ENCODE results near the gene PAPPA2. TPM values are rescaled to one million over a fixed set of nuclear protein-coding genes. Genes with fewer than 3 reads are reported as not detected.

PAPPA2 gene
- polyA plus RNA-seq, 3 donors = 64.4 to 90.1 (median 65.1) TPM

- DNase-seq (ENCODE audit: low read depth in 3 of 3, low spot score in 2 of 3) = peak in 1 of 3 donors; percentile 47
These were observed 380.6 kb downstream of the PAPPA2 start for GRCh38 chr1:176843352-176844297.

GRCh38 chr1:176847052-176847451, 384.1 kb downstream of the PAPPA2 start:
- no peak for DNase-seq (ENCODE audit: low read depth in 3 of 3, low spot score in 2 of 3)

- no peak for DNase-seq (ENCODE audit: low read depth in 3 of 3, low spot score in 2 of 3)
These were observed 386.3 kb downstream of the PAPPA2 start for GRCh38 chr1:176849281-176849680.

DNA sequence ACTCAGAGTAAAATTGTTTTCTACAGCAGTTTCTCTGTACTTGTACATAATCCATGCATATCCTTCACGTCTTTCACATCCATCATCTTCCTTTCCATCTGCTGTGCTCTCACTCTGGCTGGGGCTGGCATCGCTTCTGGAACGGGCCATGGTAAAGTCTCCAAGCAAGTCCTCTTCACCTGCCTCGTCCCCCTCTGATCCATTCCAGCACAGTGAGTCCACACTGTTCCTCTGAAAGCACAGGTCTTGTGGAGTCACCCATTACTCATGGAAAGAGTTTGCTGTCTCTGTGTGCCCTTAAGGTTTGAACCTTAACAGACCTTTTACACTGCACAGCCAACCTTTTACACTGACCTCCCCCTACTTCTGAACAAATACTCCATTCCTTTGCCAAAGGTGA, 387.9 kb downstream of the PAPPA2 start:
- DNase-seq (ENCODE audit: low read depth in 3 of 3, low spot score in 2 of 3) = no peak

- no peak for DNase-seq (ENCODE audit: low read depth in 3 of 3, low spot score in 2 of 3)
These were observed 389.1 kb downstream of the PAPPA2 start for GRCh38 chr1:176852124-176852523.

DNA sequence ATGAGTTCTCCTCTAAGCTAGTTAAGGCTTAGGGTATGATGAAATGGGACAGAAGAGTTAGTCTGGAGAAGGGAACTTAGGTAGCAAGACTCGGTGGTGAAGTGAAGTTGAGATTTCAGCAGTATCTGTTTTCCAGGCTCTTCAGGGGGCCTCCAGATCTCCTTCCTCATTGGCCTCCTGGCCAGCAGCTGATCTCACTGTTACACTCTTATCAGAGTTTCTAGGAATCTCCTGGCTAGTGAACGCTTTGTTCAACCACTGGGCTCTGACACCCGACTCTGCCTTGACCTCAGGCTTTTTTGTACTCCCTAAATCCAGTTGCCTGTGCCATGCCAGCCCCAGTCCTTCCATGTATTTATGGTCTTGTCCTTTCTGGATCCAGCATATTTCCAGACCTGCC, 390.5 kb downstream of the PAPPA2 start:
- no peak for DNase-seq (ENCODE audit: low read depth in 3 of 3, low spot score in 2 of 3)

GRCh38 chr1:176854121-176854520, 391.1 kb downstream of the PAPPA2 start:
- no peak for DNase-seq (ENCODE audit: low read depth in 3 of 3, low spot score in 2 of 3)

- DNase-seq (ENCODE audit: low read depth in 3 of 3, low spot score in 2 of 3) = no peak
These were observed 392.1 kb downstream of the PAPPA2 start for GRCh38 chr1:176854758-176855745.

DNA sequence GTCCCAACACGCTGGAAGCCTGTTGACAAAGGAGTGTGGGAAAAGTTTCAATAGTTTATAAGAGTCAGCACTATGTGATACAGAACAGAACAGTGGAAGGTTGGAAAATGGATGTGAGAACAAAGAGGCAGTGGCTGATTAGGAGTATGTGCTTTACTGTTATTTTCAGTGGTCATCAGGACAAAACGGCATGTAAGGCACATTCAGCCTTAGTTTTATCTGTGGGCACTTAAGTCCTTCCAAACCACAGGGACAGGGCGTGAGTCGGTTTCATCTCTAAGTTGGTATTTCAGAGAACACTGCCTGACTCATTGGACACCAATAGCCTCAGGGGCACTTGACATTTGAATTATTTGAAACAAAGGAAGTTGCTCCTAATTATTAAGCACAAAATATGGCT, 394.7 kb downstream of the PAPPA2 start:
- no peak for DNase-seq (ENCODE audit: low read depth in 3 of 3, low spot score in 2 of 3)

GRCh38 chr1:176858433-176858916, 395.5 kb downstream of the PAPPA2 start:
- no peak for DNase-seq (ENCODE audit: low read depth in 3 of 3, low spot score in 2 of 3)

DNA sequence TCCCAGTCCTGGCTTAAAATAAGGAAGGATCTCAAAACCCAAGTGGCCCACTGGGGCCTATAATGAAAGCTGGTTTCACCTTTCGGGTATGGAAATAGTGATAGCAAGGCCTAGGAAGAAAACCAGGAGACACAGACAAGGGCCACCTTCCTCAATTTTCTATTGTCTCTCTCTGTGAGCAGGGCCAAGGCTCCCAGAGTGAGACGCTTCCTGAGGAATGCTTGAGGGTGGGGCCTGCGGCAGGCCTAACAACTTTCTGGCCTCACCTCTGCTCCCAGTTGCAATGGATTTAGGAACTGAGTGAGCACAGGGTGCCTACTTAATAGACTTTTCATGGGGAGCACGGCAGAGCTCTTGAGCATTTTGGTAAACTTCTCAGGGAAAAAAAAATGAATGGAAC, 400.6 kb downstream of the PAPPA2 start:
- no peak for DNase-seq (ENCODE audit: low read depth in 3 of 3, low spot score in 2 of 3)

GRCh38 chr1:176864211-176864610, 401.2 kb downstream of the PAPPA2 start:
- no peak for DNase-seq (ENCODE audit: low read depth in 3 of 3, low spot score in 2 of 3)

DNA sequence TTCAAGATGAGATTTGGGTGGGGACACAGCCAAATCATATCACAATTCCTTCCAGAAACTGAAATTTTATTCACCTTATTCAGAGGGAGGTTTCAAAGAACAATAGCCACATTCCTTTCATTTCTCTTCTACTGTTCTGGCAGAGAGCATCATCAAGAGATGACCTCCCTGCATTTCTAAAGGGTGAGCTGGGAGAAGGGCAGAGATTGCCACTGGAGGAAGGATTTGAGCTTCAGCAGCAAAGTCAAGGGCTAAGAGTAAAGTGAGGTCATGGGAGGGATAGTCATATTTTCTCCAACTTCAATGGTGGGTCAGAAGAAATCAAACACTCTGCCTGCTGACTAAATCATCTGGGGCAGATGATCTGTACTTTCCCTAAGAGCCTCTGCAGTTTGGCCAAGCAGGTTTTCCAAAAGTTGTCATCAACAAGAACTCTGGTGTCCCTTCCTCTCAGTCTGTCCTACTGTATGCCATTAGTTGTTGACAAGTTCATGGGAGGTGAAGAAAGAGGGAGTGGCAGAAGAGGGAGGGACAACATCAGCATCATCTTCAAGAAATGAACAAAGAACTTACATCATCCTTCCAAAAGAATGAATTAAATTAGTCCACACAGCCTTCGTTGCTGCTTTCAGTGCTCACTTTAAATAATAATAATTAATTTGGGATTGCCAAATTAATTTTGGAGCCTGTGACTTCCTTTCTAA, 403.2 kb downstream of the PAPPA2 start:
- DNase-seq (ENCODE audit: low read depth in 3 of 3, low spot score in 2 of 3) = no peak

DNA sequence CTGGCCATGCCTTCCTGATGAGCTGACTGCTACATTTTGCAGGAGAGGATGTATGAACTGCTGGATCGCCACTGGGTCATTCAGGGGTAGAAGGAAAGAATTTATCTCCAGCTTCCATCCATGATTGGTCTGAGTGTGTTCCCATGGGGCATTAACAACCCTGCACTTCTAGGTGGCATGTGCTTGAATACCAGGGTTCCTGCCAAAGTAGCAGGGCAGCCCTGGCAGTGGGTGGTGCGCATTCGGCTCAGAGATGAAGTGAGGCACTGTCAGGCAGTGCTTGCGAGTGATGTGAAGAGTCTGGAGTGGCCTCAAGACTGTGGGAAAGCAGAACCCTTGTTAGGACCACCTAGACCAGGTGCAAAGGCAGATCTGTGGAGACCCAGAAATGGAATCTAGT, 406.6 kb downstream of the PAPPA2 start:
- DNase-seq (ENCODE audit: low read depth in 3 of 3, low spot score in 2 of 3) = no peak

DNA sequence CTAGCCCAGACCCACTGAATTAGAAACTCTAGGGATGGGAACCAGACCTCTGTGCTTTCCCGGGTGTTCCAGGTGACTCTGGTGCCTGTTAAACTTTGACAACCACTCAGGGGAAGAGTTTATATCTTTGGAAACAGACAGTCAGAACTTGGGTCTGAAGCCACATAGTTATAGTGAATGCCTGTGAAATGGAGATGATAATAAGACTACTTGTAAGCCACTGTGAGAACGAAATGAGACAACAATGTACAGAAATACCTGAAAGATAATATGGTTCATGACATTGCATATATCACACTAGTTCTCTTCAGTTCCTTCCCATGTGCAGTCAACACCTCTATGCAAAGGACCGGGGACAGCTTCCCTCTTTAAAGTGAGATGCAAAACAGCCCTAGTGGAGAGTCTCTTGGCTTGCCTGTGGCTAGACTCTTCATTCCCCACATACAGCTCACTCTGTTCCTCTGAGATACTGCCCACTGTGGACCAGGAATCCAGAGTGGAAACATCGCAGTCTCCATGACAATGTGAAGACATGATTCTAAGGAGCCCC, 414.1 kb downstream of the PAPPA2 start:
- DNase-seq (ENCODE audit: low read depth in 3 of 3, low spot score in 2 of 3) = no peak

DNA sequence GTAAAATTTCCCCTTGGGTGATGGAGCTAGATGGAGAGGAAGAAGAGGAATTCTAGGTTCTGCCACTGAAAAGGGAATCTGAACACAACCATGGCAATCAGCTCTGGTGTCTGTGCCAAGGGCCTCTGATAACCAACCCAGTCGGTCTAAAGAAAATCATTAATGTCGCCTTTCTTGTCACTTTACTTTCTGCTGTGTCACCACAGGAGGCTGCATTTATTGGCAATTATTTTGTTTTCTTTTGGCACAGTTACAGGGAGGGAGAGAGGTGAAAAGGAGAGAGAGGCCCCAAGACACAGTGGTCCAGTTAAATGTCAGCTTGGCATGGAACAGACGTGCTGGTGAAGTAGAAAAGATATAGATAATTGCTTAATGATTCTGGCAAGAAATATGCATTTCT, 414.6 kb downstream of the PAPPA2 start:
- DNase-seq (ENCODE audit: low read depth in 3 of 3, low spot score in 2 of 3) = no peak

GRCh38 chr1:176878750-176879536, 416.0 kb downstream of the PAPPA2 start:
- no peak for DNase-seq (ENCODE audit: low read depth in 3 of 3, low spot score in 2 of 3)

GRCh38 chr1:176879784-176880620, 417.0 kb downstream of the PAPPA2 start:
- no peak for DNase-seq (ENCODE audit: low read depth in 3 of 3, low spot score in 2 of 3)

Measured in right renal cortex interstitium (tissue), 3 donors.